Endodermal cell (in vitro differentiated cells): ENCODE measurements around the gene MAGIX. TPM values are rescaled to one million over a fixed set of nuclear protein-coding genes. Genes with fewer than 3 reads are reported as not detected.

Experiments used
- DNase-seq: peaks from one replicate; pipeline ENCODE4 v3.0.0-alpha.2; 2017
- H3K27ac ChIP-seq: 2 replicates; pipeline ENCODE4 v1.5.1; 2013; ENCODE audit warnings: mild to moderate bottlenecking, low read depth, low read length, moderate library complexity
- H3K27me3 ChIP-seq: 2 replicates; pipeline ENCODE4 v1.6.1; 2013; ENCODE audit warnings: mild to moderate bottlenecking, low read length, moderate library complexity; ENCODE audit not compliant: insufficient read depth, control insufficient read depth, poor library complexity, severe bottlenecking
- H3K36me3 ChIP-seq: 2 replicates; pipeline ENCODE4 v1.7.0; 2013; ENCODE audit warnings: mild to moderate bottlenecking, low read length, moderate library complexity; ENCODE audit not compliant: control insufficient read depth, insufficient read depth
- H3K4me1 ChIP-seq: one replicate; pipeline ENCODE4 v1.7.0; 2013; ENCODE audit warnings: low read length; ENCODE audit not compliant: control insufficient read depth, insufficient read depth
- H3K4me3 ChIP-seq: 2 replicates; pipeline ENCODE4 v1.5.1; 2013; ENCODE audit warnings: mild to moderate bottlenecking, low read length, moderate library complexity
- H3K9ac ChIP-seq: 2 replicates; pipeline ENCODE4 v1.6.1; 2013; ENCODE audit warnings: mild to moderate bottlenecking, low read length, moderate library complexity; ENCODE audit not compliant: poor library complexity, severe bottlenecking; ENCODE audit errors: extremely low read depth
- H3K9me3 ChIP-seq: 2 replicates; pipeline ENCODE4 v1.6.1; 2013; ENCODE audit warnings: mild to moderate bottlenecking, low read length, moderate library complexity; ENCODE audit not compliant: control insufficient read depth
- H3K27ac Mint-ChIP-seq: 2 replicates; pipeline ENCODE4 v1.8.0; 2020; ENCODE audit warnings: mixed read lengths
- H3K27me3 Mint-ChIP-seq: 2 replicates; pipeline ENCODE4 v1.8.0; 2021; ENCODE audit warnings: mild to moderate bottlenecking, mixed read lengths; ENCODE audit not compliant: insufficient read depth
- H3K36me3 Mint-ChIP-seq: 2 replicates; pipeline ENCODE4 v1.8.0; 2020; ENCODE audit warnings: low read depth, mixed read lengths
- H3K4me1 Mint-ChIP-seq: 2 replicates; pipeline ENCODE4 v1.8.0; 2020; ENCODE audit warnings: mixed read lengths
- H3K4me3 Mint-ChIP-seq: 2 replicates; pipeline ENCODE4 v1.8.0; 2020; ENCODE audit warnings: mild to moderate bottlenecking, moderate library complexity, mixed read lengths
- H3K9me3 Mint-ChIP-seq: 2 replicates; pipeline ENCODE4 v1.8.0; 2020; ENCODE audit warnings: mild to moderate bottlenecking, mixed read lengths
- CTCF ChIP-seq: fragments of 200-600 bp; sonication (generic); conservative IDR thresholded peaks from 2 replicates; pipeline ENCODE4 v1.5.0; 2021; ENCODE audit warnings: antibody characterized with exemption, mild to moderate bottlenecking
- WGBS, 2 experiments: methylation state at CpG; one replicate each; pipeline versions ENCODE4 v1.1.5 to v1.1.7; 2013; ENCODE audit warnings: missing lambda C conversion rate in 2 of 2, mixed read lengths in 1 of 2; ENCODE audit not compliant: insufficient coverage in 1 of 2, insufficient read length in 1 of 2; 5-methylcytosine and 5-hydroxymethylcytosine counted together
- long read RNA-seq, 4 experiments: library from polyadenylated mRNA in 2 of 4; library from RNA in 1 of 4; library from capped mRNA in 1 of 4; stranded (forward) in 3 of 4; unstranded in 1 of 4; transcript quantifications; one replicate each; pipeline ENCODE4 v2.0.0, GENCODE V29; 2020 to 2021; ENCODE audit warnings: inconsistent platforms in 1 of 4
- polyA plus RNA-seq, 2 experiments: library from polyadenylated mRNA; stranded (reverse); fragments of 50-300 nt; gene quantifications; one replicate each; pipeline ENCODE4 v1.2.3, GENCODE V29; 2013
- total RNA-seq, 2 donors: library from RNA; stranded (reverse); fragmentation: NEBNext Ultra II Directional in 1 of 2; extraction: Animal tissue kit (Norgen Biotek cat#: 25700) in 1 of 2; gene quantifications; 2 replicates in 1 of 2; 3 replicates in 1 of 2; pipeline ENCODE4 v1.2.1, GENCODE V29; 2021

Gene MAGIX
- total RNA-seq, result 1 to 10 TPM; 1.2 to 1.3 TPM
- polyA plus RNA-seq (2013, experiment 1 of 2), result 0.46 TPM
- 0.70 TPM for polyA plus RNA-seq (2013, experiment 2 of 2)
- long read RNA-seq, experiment 1, partial matches to known transcripts, result 1 of 1 reads
- long read RNA-seq, experiment 1, other reads (novel, unspliced or antisense), result 0 of 1 reads
- long read RNA-seq, experiment 2, partial matches to known transcripts, result 1 of 1 reads
- long read RNA-seq, experiment 2, other reads (novel, unspliced or antisense), result 0 of 1 reads
- long read RNA-seq, experiment 3, partial matches to known transcripts, result 0 of 3 reads
- long read RNA-seq, experiment 3, other reads (novel, unspliced or antisense), result 1 of 3 reads
- long read RNA-seq, experiment 4, partial matches to known transcripts, result 1 of 1 reads
- long read RNA-seq, experiment 4, other reads (novel, unspliced or antisense), result 0 of 1 reads

GRCh38 chrX:49162620-49163019 lies at the start of gene MAGIX:
Gene MAGIX (plus strand): TSS chrX:49162758. CDS start chrX:49162890, 132 bp downstream.
- Mint-ChIP-seq H3K27me3 (peaks cover 58% of the 10 kb centered on the region), H3K36me3 (no peaks in the 10 kb centered on the region), H3K4me3 (peak within 1 kb of the TSS; percentile 60), H3K27ac (no peak within 1 kb of the TSS), H3K4me1 (no peaks in the 10 kb centered on the region), H3K9me3 (peaks cover 61% of the 10 kb centered on the region)
- Histone ChIP-seq H3K9me3 (no peaks in the 10 kb centered on the region), H3K4me1 (no peaks in the 10 kb centered on the region), H3K27me3 (peaks cover 20% of the 10 kb centered on the region), H3K27ac (no peak within 1 kb of the TSS), H3K9ac (no peak within 1 kb of the TSS), H3K4me3 (no peak within 1 kb of the TSS), H3K36me3 (no peaks in the 10 kb centered on the region)
- WGBS, 2 experiments, result 50 to 79% methylated on average over 5 to 22 of the region's 28 CpGs
- DNase-seq, result peak; percentile 71
- no peak for TF ChIP-seq CTCF

- H3K9ac ChIP-seq, result no peak overlapping the region
These were observed 46.5 kb upstream of the MAGIX start for GRCh38 chrX:49116076-49116475.

GRCh38 chrX:49116716-49117115 lies 45.8 kb upstream of the MAGIX start:
- peaks cover 12% of the 10 kb centered on the region for H3K36me3 ChIP-seq
- no peaks in the 10 kb centered on the region for H3K9me3 ChIP-seq
- Mint-ChIP-seq H3K4me3 (no peak overlapping the region), H3K4me1 (no peaks in the 10 kb centered on the region), H3K27ac (no peak overlapping the region), H3K36me3 (peaks cover 35% of the 10 kb centered on the region), H3K27me3 (no peaks in the 10 kb centered on the region), H3K9me3 (peaks cover 57% of the 10 kb centered on the region)
- no peak overlapping the region for H3K9ac ChIP-seq
- TF ChIP-seq CTCF, result no peak
- no peak for DNase-seq
- no peak overlapping the region for H3K4me3 ChIP-seq
- no peaks in the 10 kb centered on the region for H3K4me1 ChIP-seq
- WGBS, 2 experiments, result 95% methylated on average over 4 of the region's 5 CpGs; no CpG with 5 or more reads in 1 of the 2 experiments
- H3K27me3 ChIP-seq, result no peaks in the 10 kb centered on the region
- no peak overlapping the region for H3K27ac ChIP-seq

More at GRCh38 chrX:49116076-49116475, 46.5 kb upstream of the MAGIX start:
- 95% methylated on average over 8 of the region's 8 CpGs; no CpG with 5 or more reads in 1 of the 2 experiments for WGBS, 2 experiments
- H3K4me3 ChIP-seq, result no peak overlapping the region
- no peak overlapping the region for H3K27ac ChIP-seq
- Mint-ChIP-seq H3K27ac (no peak overlapping the region), H3K36me3 (peaks cover 29% of the 10 kb centered on the region), H3K27me3 (no peaks in the 10 kb centered on the region), H3K9me3 (peaks cover 51% of the 10 kb centered on the region), H3K4me1 (no peaks in the 10 kb centered on the region), H3K4me3 (no peak overlapping the region)
- TF ChIP-seq CTCF, result no peak
- no peak for DNase-seq
- H3K4me1 ChIP-seq, result no peaks in the 10 kb centered on the region
- H3K27me3 ChIP-seq, result no peaks in the 10 kb centered on the region
- no peaks in the 10 kb centered on the region for H3K9me3 ChIP-seq
- peaks cover 12% of the 10 kb centered on the region for H3K36me3 ChIP-seq
